EH (cell line): ENCODE results near the gene ADORA3.
A peak's percentile ranks its signal among the peaks of the same experiment; 100 is the strongest.

Source experiments
- DNase-seq: peaks from one replicate; pipeline ENCODE4 v3.0.0-alpha.2; 2015; ENCODE audit warnings: low read depth

Gene ADORA3

GRCh38 chr1:111475701-111476100, 27.7 kb downstream of the ADORA3 start:
- no peak for DNase-seq

GRCh38 chr1:111474521-111474920, 28.9 kb downstream of the ADORA3 start:
- no peak for DNase-seq

GRCh38 chr1:111474106-111474505, 29.3 kb downstream of the ADORA3 start:
- DNase-seq: no peak

- no peak for DNase-seq
Observed at GRCh38 chr1:111471538-111471937, 31.9 kb downstream of the ADORA3 start.

- no peak for DNase-seq
Observed at GRCh38 chr1:111471012-111471411, 32.4 kb downstream of the ADORA3 start.

- DNase-seq: no peak
Observed at GRCh38 chr1:111470596-111470995, 32.8 kb downstream of the ADORA3 start.

- no peak for DNase-seq
Observed at GRCh38 chr1:111469539-111469938, 33.9 kb downstream of the ADORA3 start.

- no peak for DNase-seq
Observed at GRCh38 chr1:111468717-111469100, 34.7 kb downstream of the ADORA3 start.

GRCh38 chr1:111467865-111468716, 35.3 kb downstream of the ADORA3 start:
- no peak for DNase-seq

GRCh38 chr1:111466480-111466879, 37.0 kb downstream of the ADORA3 start:
- no peak for DNase-seq

- no peak for DNase-seq
Observed at GRCh38 chr1:111465754-111466153, 37.7 kb downstream of the ADORA3 start.

GRCh38 chr1:111463029-111463683, 40.3 kb downstream of the ADORA3 start:
- DNase-seq: peak; percentile 14

- no peak for DNase-seq
Observed at GRCh38 chr1:111462370-111463028, 40.9 kb downstream of the ADORA3 start.

- no peak for DNase-seq
Observed at GRCh38 chr1:111461765-111462164, 41.7 kb downstream of the ADORA3 start.

GRCh38 chr1:111455642-111456031, 47.8 kb downstream of the ADORA3 start:
- DNase-seq: no peak

GRCh38 chr1:111454859-111455641, 48.4 kb downstream of the ADORA3 start:
- DNase-seq: no peak

GRCh38 chr1:111453706-111454105, 49.7 kb downstream of the ADORA3 start:
- DNase-seq: peak; percentile 18

GRCh38 chr1:111452581-111452980, 50.9 kb downstream of the ADORA3 start:
- no peak for DNase-seq

GRCh38 chr1:111450185-111450584, 53.2 kb downstream of the ADORA3 start:
- no peak for DNase-seq

- no peak for DNase-seq
Observed at GRCh38 chr1:111449703-111450017, 53.8 kb downstream of the ADORA3 start.
